Caco-2 (cell line): ENCODE results near the gene FHAD1. TPM values are rescaled to one million over a fixed set of nuclear protein-coding genes. Genes with fewer than 3 reads are reported as not detected.
"Not testable (repeated sequence)": the region's sequence is repeated elsewhere in the genome, so short reads cannot be mapped to it uniquely, and the experiment has no call there.

Experiments
- BruUV-seq: library from RNA; stranded (reverse); fragments of 400-500 nt; replicated peaks from 2 replicates; lab custom pipeline; 2021; lab: Mats Ljungman, UMichigan
- CTCF ChIA-PET: fragments of 300-600 bp; sonication (Branson Sonifier 250); formaldehyde crosslinking; loops from one replicate; lab custom pipeline; 2022; ENCODE audit warnings: antibody characterized with exemption; lab: Charles Lee
- POLR2A ChIA-PET: fragments of 300-600 bp; sonication (Branson Sonifier 250); formaldehyde crosslinking; loops from one replicate; lab custom pipeline; 2022; ENCODE audit warnings: antibody characterized with exemption; lab: Charles Lee
- DNase-seq, 2 experiments: peaks; one replicate each; pipeline versions ENCODE4 v3.0.0 to v3.0.0-alpha.2; 2020 to 2022
- H3K27me3 ChIP-seq: replicated peaks from 2 replicates; pipeline ENCODE4 v1.6.0; 2011; ENCODE audit warnings: low read length; ENCODE audit not compliant: control insufficient read depth, insufficient read depth
- H3K36me3 ChIP-seq: 2 replicates; pipeline ENCODE4 v1.5.1; 2011; ENCODE audit warnings: low read length; ENCODE audit not compliant: control insufficient read depth, insufficient read depth
- H3K4me1 ChIP-seq: fragments of 250-450 bp; sonication (Bioruptor Pico); 2 replicates; pipeline ENCODE4 v1.5.1; 2020; ENCODE audit warnings: mild to moderate bottlenecking
- H3K4me3 ChIP-seq: 2 replicates; pipeline ENCODE4 v1.5.1; 2011; ENCODE audit warnings: low read depth, mild to moderate bottlenecking, control low read depth, low read length
- H3K9me3 ChIP-seq: fragments of 250-450 bp; sonication (Bioruptor Pico); 2 replicates; pipeline ENCODE4 v1.5.1; 2020; ENCODE audit warnings: mild to moderate bottlenecking, moderate library complexity
- H3K27ac Mint-ChIP-seq: one replicate; pipeline ENCODE4 v1.8.0; 2022; ENCODE audit warnings: mixed read lengths; ENCODE audit not compliant: unreplicated experiment
- H3K27me3 Mint-ChIP-seq: one replicate; pipeline ENCODE4 v1.8.0; 2022; ENCODE audit warnings: mixed read lengths; ENCODE audit not compliant: insufficient read depth, unreplicated experiment
- H3K36me3 Mint-ChIP-seq: one replicate; pipeline ENCODE4 v1.8.0; 2022; ENCODE audit warnings: mild to moderate bottlenecking, mixed read lengths; ENCODE audit not compliant: insufficient read depth, unreplicated experiment
- H3K4me1 Mint-ChIP-seq: one replicate; pipeline ENCODE4 v1.8.0; 2022; ENCODE audit warnings: low read depth, mixed read lengths; ENCODE audit not compliant: unreplicated experiment
- H3K4me3 Mint-ChIP-seq: one replicate; pipeline ENCODE4 v1.8.0; 2022; ENCODE audit warnings: mild to moderate bottlenecking, moderate library complexity, mixed read lengths; ENCODE audit not compliant: unreplicated experiment
- H3K9me3 Mint-ChIP-seq: one replicate; pipeline ENCODE4 v1.8.0; 2022; ENCODE audit warnings: mixed read lengths; ENCODE audit not compliant: unreplicated experiment
- CTCF ChIP-seq, 2 experiments: fragments of 200-600 bp in 1 of 2; IDR thresholded peaks; 1 replicate in 1 of 2; 2 replicates in 1 of 2; pipeline versions ENCODE4 v1.5.1 to v1.8.0; 2011 to 2022; ENCODE audit warnings: antibody characterized with exemption in 1 of 2, control low read depth in 1 of 2, inconsistent platforms in 1 of 2, low read depth in 1 of 2, low read length in 1 of 2, mild to moderate bottlenecking in 1 of 2, moderate library complexity in 1 of 2; ENCODE audit not compliant: insufficient read depth in 1 of 2, severe bottlenecking in 1 of 2, unreplicated experiment in 1 of 2
- intact Hi-C: fragments of 100-400 bp; cut with micrococcal nuclease; formaldehyde crosslinking; loops from one replicate; pipeline ENCODE4 v1.10.0; 2022; ENCODE audit not compliant: unreplicated experiment
- total RNA-seq: library from RNA; stranded (reverse); gene quantifications from 2 replicates; pipeline ENCODE4 v1.2.3, GENCODE V29; 2022

The FHAD1 gene
- total RNA-seq, 1 experiment from 2014 or later = 0.18 TPM

DNA sequence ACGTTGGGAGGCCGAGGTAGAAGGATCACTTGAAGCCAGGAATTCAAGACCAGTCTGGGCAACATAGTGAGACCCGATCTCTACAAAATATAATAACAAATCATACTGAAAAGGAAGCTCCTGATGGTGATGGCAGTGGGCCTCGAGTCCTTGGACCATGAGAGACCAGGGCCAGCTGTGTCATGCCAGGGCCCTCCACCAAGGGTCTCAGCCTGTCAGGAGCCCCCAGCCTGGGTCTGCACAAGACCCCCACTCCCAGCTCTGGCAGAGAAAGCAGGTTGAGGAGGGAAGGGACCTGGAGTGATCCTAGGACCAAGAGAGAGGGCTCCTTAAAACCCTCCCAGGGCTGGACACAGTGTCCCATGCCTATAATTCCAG lies 184.5 kb downstream of the FHAD1 start:
- no peak for TF ChIP-seq CTCF (IDR thresholded peaks at IDR 0.05; ENCODE audit: insufficient read depth in 1 of 2, low read depth in 1 of 2, low read length in 1 of 2, severe bottlenecking in 1 of 2, unreplicated experiment in 1 of 2)
- H3K4me3 ChIP-seq = no peak overlapping the region
- Mint-ChIP-seq H3K4me1 (no peaks in the 10 kb centered on the region), H3K36me3 (no peaks in the 10 kb centered on the region), H3K9me3 (no peaks in the 10 kb centered on the region), H3K27me3 (no peaks in the 10 kb centered on the region), H3K27ac (no peak overlapping the region), H3K4me3 (no peak overlapping the region)
- no peak for DNase-seq
- BruUV-seq = no TSS peak
- no peaks in the 10 kb centered on the region for H3K9me3 ChIP-seq
- ChIA-PET CTCF (interaction anchor here (0.8 to 2.6 kb wide), 5 partner anchors 99 to 303 kb away, joined by 3 to 32 read pairs (median 5); no protein-coding TSS in a partner anchor), POLR2A (interaction anchor here (0.5 kb wide), 1 partner anchor 24 kb away, joined by 4 read pairs; no protein-coding TSS in a partner anchor)
- no peaks in the 10 kb centered on the region for H3K36me3 ChIP-seq
- H3K4me1 ChIP-seq = no peaks in the 10 kb centered on the region
- H3K27me3 ChIP-seq = no peaks in the 10 kb centered on the region
- intact Hi-C loops = loop anchor here (1.0 kb wide), 1 partner anchor 108 kb away; no protein-coding TSS in a partner anchor

GRCh38 chr1:15432324-15432723 lies 185.3 kb downstream of the FHAD1 start:
- Histone ChIP-seq H3K9me3 (no peaks in the 10 kb centered on the region), H3K36me3 (no peaks in the 10 kb centered on the region), H3K4me3 (no peak overlapping the region), H3K27me3 (no peaks in the 10 kb centered on the region), H3K4me1 (no peaks in the 10 kb centered on the region)
- H3K4me1 Mint-ChIP-seq = no peaks in the 10 kb centered on the region
- intact Hi-C loops = no loop called here
- CTCF ChIA-PET = interaction anchor here (1.5 to 2.6 kb wide), 2 partner anchors 108 to 109 kb away, joined by 5 to 32 read pairs; no protein-coding TSS in a partner anchor
- no peak for DNase-seq
- no peak overlapping the region for H3K4me3 Mint-ChIP-seq
- TF ChIP-seq CTCF (IDR thresholded peaks at IDR 0.05; ENCODE audit: insufficient read depth in 1 of 2, low read depth in 1 of 2, low read length in 1 of 2, severe bottlenecking in 1 of 2, unreplicated experiment in 1 of 2) = no peak
- no peaks in the 10 kb centered on the region for H3K36me3 Mint-ChIP-seq
- no TSS peak for BruUV-seq
- H3K27ac Mint-ChIP-seq = peak overlapping the region; percentile 53
- no peaks in the 10 kb centered on the region for H3K27me3 Mint-ChIP-seq
- no peaks in the 10 kb centered on the region for H3K9me3 Mint-ChIP-seq
- POLR2A ChIA-PET = interaction anchor here (0.5 kb wide), 1 partner anchor 23 kb away, joined by 4 read pairs; no protein-coding TSS in a partner anchor

DNA sequence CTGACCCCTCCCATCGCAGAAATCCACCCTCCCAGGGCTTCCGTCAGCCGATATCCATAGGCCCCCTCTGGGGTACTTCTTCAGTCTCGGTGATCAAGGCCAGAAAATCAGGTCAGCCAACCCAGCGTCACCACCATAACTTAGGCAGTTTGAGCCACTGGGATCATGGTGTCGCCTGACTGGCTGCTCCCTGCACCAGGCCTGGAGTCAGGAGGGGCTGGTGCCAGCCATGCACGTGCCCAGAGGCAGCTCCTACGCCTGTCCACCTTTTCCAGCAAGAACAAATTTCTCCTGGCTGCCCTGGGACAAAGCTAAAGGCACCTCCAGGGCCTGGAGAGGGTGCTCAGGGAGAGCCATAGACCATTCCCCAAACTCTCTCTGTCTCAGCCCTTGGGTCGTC lies 186.4 kb downstream of the FHAD1 start:
- Mint-ChIP-seq H3K9me3 (no peaks in the 10 kb centered on the region), H3K4me3 (no peak overlapping the region), H3K36me3 (no peaks in the 10 kb centered on the region), H3K4me1 (no peaks in the 10 kb centered on the region), H3K27ac (no peak overlapping the region), H3K27me3 (no peaks in the 10 kb centered on the region)
- Histone ChIP-seq H3K4me3 (no peak overlapping the region), H3K27me3 (no peaks in the 10 kb centered on the region), H3K4me1 (no peaks in the 10 kb centered on the region), H3K9me3 (no peaks in the 10 kb centered on the region), H3K36me3 (no peaks in the 10 kb centered on the region)
- no TSS peak for BruUV-seq
- DNase-seq = no peak
- ChIA-PET CTCF (no interaction called here), POLR2A (no interaction called here)
- intact Hi-C loops = no loop called here
- TF ChIP-seq CTCF (IDR thresholded peaks at IDR 0.05; ENCODE audit: insufficient read depth in 1 of 2, low read depth in 1 of 2, low read length in 1 of 2, severe bottlenecking in 1 of 2, unreplicated experiment in 1 of 2) = no peak

- H3K36me3 Mint-ChIP-seq, H3K36me3 ChIP-seq, BruUV-seq, H3K4me3 ChIP-seq, H3K4me1 ChIP-seq, H3K27ac Mint-ChIP-seq, H3K9me3 ChIP-seq, DNase-seq, H3K4me1 Mint-ChIP-seq, intact Hi-C loops, H3K4me3 Mint-ChIP-seq, H3K9me3 Mint-ChIP-seq, CTCF ChIA-PET, H3K27me3 ChIP-seq, H3K27me3 Mint-ChIP-seq: not testable (repeated sequence)
- POLR2A ChIA-PET = interaction anchor here (0.6 kb wide), 1 partner anchor 611 kb away, joined by 6 read pairs; no protein-coding TSS in a partner anchor
Observed at GRCh38 chr1:15434739-15435138, 187.7 kb downstream of the FHAD1 start.
